ENCODE data around the gene FRY. TPM values are rescaled to one million over a fixed set of nuclear protein-coding genes. Genes with fewer than 3 reads are reported as not detected.

Gene FRY
- total and polyA plus RNA-seq, 2 donors = 4.8 to 9.8 TPM

- Histone ChIP-seq H3K4me1 (ENCODE audit: control insufficient read depth in 2 of 2, insufficient read depth in 2 of 2, low read length in 2 of 2) (peaks cover 2 to 4% of the 10 kb centered on the region in 2 donors), H3K27me3 (ENCODE audit: control insufficient read depth in 2 of 2, insufficient read depth in 1 of 2, low read length in 1 of 2) (peaks cover 0 to 6% of the 10 kb centered on the region in 2 donors), H3K27ac (ENCODE audit: low read depth in 1 of 2, low read length in 1 of 2) (peak overlapping the region in 1 of 2 donors; percentile 13), H3K4me3 (ENCODE audit: low read length in 2 of 2) (peak overlapping the region in 1 of 2 donors; percentile 3), H3K36me3 (ENCODE audit: control insufficient read depth in 2 of 2, insufficient read depth in 2 of 2, low read length in 1 of 2) (no peaks in the 10 kb centered on the region), H3K9me3 (ENCODE audit: control insufficient read depth in 2 of 2, insufficient read depth in 1 of 2, low read length in 1 of 2) (no peaks in the 10 kb centered on the region)
- 96% methylated on average over 3 of the region's 3 CpGs for WGBS
- DNase-seq (ENCODE audit: low read depth in 6 of 9, low spot score in 9 of 9) = no peak
These were observed 2.2 kb downstream of the FRY start for GRCh38 chr13:32033744-32034143.

GRCh38 chr13:32035716-32036115 is 4.1 kb downstream of the FRY start:
- 96% methylated on average over 2 of the region's 2 CpGs for WGBS
- DNase-seq (ENCODE audit: low read depth in 6 of 9, low spot score in 9 of 9) = no peak
- Histone ChIP-seq H3K36me3 (ENCODE audit: control insufficient read depth in 2 of 2, insufficient read depth in 2 of 2, low read length in 1 of 2) (no peaks in the 10 kb centered on the region), H3K4me1 (ENCODE audit: control insufficient read depth in 2 of 2, insufficient read depth in 2 of 2, low read length in 2 of 2) (peaks cover 2 to 4% of the 10 kb centered on the region in 2 donors), H3K27me3 (ENCODE audit: control insufficient read depth in 2 of 2, insufficient read depth in 1 of 2, low read length in 1 of 2) (peaks cover 0 to 6% of the 10 kb centered on the region in 2 donors), H3K9me3 (ENCODE audit: control insufficient read depth in 2 of 2, insufficient read depth in 1 of 2, low read length in 1 of 2) (no peaks in the 10 kb centered on the region), H3K27ac (ENCODE audit: low read depth in 1 of 2, low read length in 1 of 2) (no peak overlapping the region), H3K4me3 (ENCODE audit: low read length in 2 of 2) (no peak overlapping the region)

GRCh38 chr13:32036126-32036695 is 4.6 kb downstream of the FRY start:
- Histone ChIP-seq H3K9me3 (ENCODE audit: control insufficient read depth in 2 of 2, insufficient read depth in 1 of 2, low read length in 1 of 2) (no peaks in the 10 kb centered on the region), H3K36me3 (ENCODE audit: control insufficient read depth in 2 of 2, insufficient read depth in 2 of 2, low read length in 1 of 2) (no peaks in the 10 kb centered on the region), H3K4me1 (ENCODE audit: control insufficient read depth in 2 of 2, insufficient read depth in 2 of 2, low read length in 2 of 2) (peaks cover 2 to 4% of the 10 kb centered on the region in 2 donors), H3K27ac (ENCODE audit: low read depth in 1 of 2, low read length in 1 of 2) (no peak overlapping the region), H3K4me3 (ENCODE audit: low read length in 2 of 2) (no peak overlapping the region), H3K27me3 (ENCODE audit: control insufficient read depth in 2 of 2, insufficient read depth in 1 of 2, low read length in 1 of 2) (peaks cover 0 to 5% of the 10 kb centered on the region in 2 donors)
- 53% methylated on average over 4 of the region's 4 CpGs for WGBS
- DNase-seq (ENCODE audit: low read depth in 6 of 9, low spot score in 9 of 9) = no peak

GRCh38 chr13:32036757-32037156 is 5.2 kb downstream of the FRY start:
- H3K9me3 ChIP-seq (ENCODE audit: control insufficient read depth in 2 of 2, insufficient read depth in 1 of 2, low read length in 1 of 2) = no peaks in the 10 kb centered on the region
- H3K27ac ChIP-seq (ENCODE audit: low read depth in 1 of 2, low read length in 1 of 2) = no peak overlapping the region
- no peak overlapping the region for H3K4me3 ChIP-seq (ENCODE audit: low read length in 2 of 2)
- peaks cover under 1 to 2% of the 10 kb centered on the region in 2 donors for H3K4me1 ChIP-seq (ENCODE audit: control insufficient read depth in 2 of 2, insufficient read depth in 2 of 2, low read length in 2 of 2)
- WGBS = 47% methylated on average over 2 of the region's 2 CpGs
- no peak for DNase-seq (ENCODE audit: low read depth in 6 of 9, low spot score in 9 of 9)
- no peaks in the 10 kb centered on the region for H3K27me3 ChIP-seq (ENCODE audit: control insufficient read depth in 2 of 2, insufficient read depth in 1 of 2, low read length in 1 of 2)
- no peaks in the 10 kb centered on the region for H3K36me3 ChIP-seq (ENCODE audit: control insufficient read depth in 2 of 2, insufficient read depth in 2 of 2, low read length in 1 of 2)

- Histone ChIP-seq H3K36me3 (ENCODE audit: control insufficient read depth in 2 of 2, insufficient read depth in 2 of 2, low read length in 1 of 2) (no peaks in the 10 kb centered on the region), H3K9me3 (ENCODE audit: control insufficient read depth in 2 of 2, insufficient read depth in 1 of 2, low read length in 1 of 2) (no peaks in the 10 kb centered on the region), H3K27me3 (ENCODE audit: control insufficient read depth in 2 of 2, insufficient read depth in 1 of 2, low read length in 1 of 2) (no peaks in the 10 kb centered on the region), H3K4me1 (ENCODE audit: control insufficient read depth in 2 of 2, insufficient read depth in 2 of 2, low read length in 2 of 2) (peaks cover 2 to 3% of the 10 kb centered on the region in 2 donors), H3K4me3 (ENCODE audit: low read length in 2 of 2) (no peak overlapping the region), H3K27ac (ENCODE audit: low read depth in 1 of 2, low read length in 1 of 2) (no peak overlapping the region)
- no peak for DNase-seq (ENCODE audit: low read depth in 6 of 9, low spot score in 9 of 9)
- 47% methylated on average over 2 of the region's 2 CpGs for WGBS
These were observed 5.9 kb downstream of the FRY start for GRCh38 chr13:32037471-32037870.

GRCh38 chr13:32038343-32038742 is 6.8 kb downstream of the FRY start:
- WGBS = 92% methylated on average over 5 of the region's 5 CpGs
- Histone ChIP-seq H3K36me3 (ENCODE audit: control insufficient read depth in 2 of 2, insufficient read depth in 2 of 2, low read length in 1 of 2) (no peaks in the 10 kb centered on the region), H3K4me3 (ENCODE audit: low read length in 2 of 2) (no peak overlapping the region), H3K27me3 (ENCODE audit: control insufficient read depth in 2 of 2, insufficient read depth in 1 of 2, low read length in 1 of 2) (no peaks in the 10 kb centered on the region), H3K9me3 (ENCODE audit: control insufficient read depth in 2 of 2, insufficient read depth in 1 of 2, low read length in 1 of 2) (no peaks in the 10 kb centered on the region), H3K27ac (ENCODE audit: low read depth in 1 of 2, low read length in 1 of 2) (no peak overlapping the region), H3K4me1 (ENCODE audit: control insufficient read depth in 2 of 2, insufficient read depth in 2 of 2, low read length in 2 of 2) (peaks cover 2 to 6% of the 10 kb centered on the region in 2 donors)
- DNase-seq (ENCODE audit: low read depth in 6 of 9, low spot score in 9 of 9) = no peak

- H3K27me3 ChIP-seq (ENCODE audit: control insufficient read depth in 2 of 2, insufficient read depth in 1 of 2, low read length in 1 of 2) = no peaks in the 10 kb centered on the region
- no peak overlapping the region for H3K4me3 ChIP-seq (ENCODE audit: low read length in 2 of 2)
- H3K27ac ChIP-seq (ENCODE audit: low read depth in 1 of 2, low read length in 1 of 2) = no peak overlapping the region
- no peaks in the 10 kb centered on the region for H3K9me3 ChIP-seq (ENCODE audit: control insufficient read depth in 2 of 2, insufficient read depth in 1 of 2, low read length in 1 of 2)
- no peaks in the 10 kb centered on the region for H3K36me3 ChIP-seq (ENCODE audit: control insufficient read depth in 2 of 2, insufficient read depth in 2 of 2, low read length in 1 of 2)
- peaks cover 0 to 6% of the 10 kb centered on the region in 2 donors for H3K4me1 ChIP-seq (ENCODE audit: control insufficient read depth in 2 of 2, insufficient read depth in 2 of 2, low read length in 2 of 2)
- DNase-seq (ENCODE audit: low read depth in 6 of 9, low spot score in 9 of 9) = no peak
These were observed 7.5 kb downstream of the FRY start for GRCh38 chr13:32039056-32039455.

GRCh38 chr13:32039528-32039927 is 8.0 kb downstream of the FRY start:
- Histone ChIP-seq H3K4me1 (ENCODE audit: control insufficient read depth in 2 of 2, insufficient read depth in 2 of 2, low read length in 2 of 2) (peaks cover 0 to 6% of the 10 kb centered on the region in 2 donors), H3K27me3 (ENCODE audit: control insufficient read depth in 2 of 2, insufficient read depth in 1 of 2, low read length in 1 of 2) (no peaks in the 10 kb centered on the region), H3K36me3 (ENCODE audit: control insufficient read depth in 2 of 2, insufficient read depth in 2 of 2, low read length in 1 of 2) (no peaks in the 10 kb centered on the region), H3K9me3 (ENCODE audit: control insufficient read depth in 2 of 2, insufficient read depth in 1 of 2, low read length in 1 of 2) (no peaks in the 10 kb centered on the region), H3K27ac (ENCODE audit: low read depth in 1 of 2, low read length in 1 of 2) (no peak overlapping the region), H3K4me3 (ENCODE audit: low read length in 2 of 2) (no peak overlapping the region)
- DNase-seq (ENCODE audit: low read depth in 6 of 9, low spot score in 9 of 9) = no peak
- WGBS = 98% methylated on average over 1 of the region's 1 CpG

- no peak overlapping the region for H3K4me3 ChIP-seq (ENCODE audit: low read length in 2 of 2)
- no peaks in the 10 kb centered on the region for H3K36me3 ChIP-seq (ENCODE audit: control insufficient read depth in 2 of 2, insufficient read depth in 2 of 2, low read length in 1 of 2)
- H3K9me3 ChIP-seq (ENCODE audit: control insufficient read depth in 2 of 2, insufficient read depth in 1 of 2, low read length in 1 of 2) = no peaks in the 10 kb centered on the region
- DNase-seq (ENCODE audit: low read depth in 6 of 9, low spot score in 9 of 9) = no peak
- no peaks in the 10 kb centered on the region for H3K27me3 ChIP-seq (ENCODE audit: control insufficient read depth in 2 of 2, insufficient read depth in 1 of 2, low read length in 1 of 2)
- whole genome bisulfite sequencing = 95% methylated on average over 3 of the region's 3 CpGs
- H3K4me1 ChIP-seq (ENCODE audit: control insufficient read depth in 2 of 2, insufficient read depth in 2 of 2, low read length in 2 of 2) = peaks cover 0 to 6% of the 10 kb centered on the region in 2 donors
- peak overlapping the region in 1 of 2 donors; percentile 5 for H3K27ac ChIP-seq (ENCODE audit: low read depth in 1 of 2, low read length in 1 of 2)
These were observed 8.6 kb downstream of the FRY start for GRCh38 chr13:32040052-32040642.
